ENCODE results near the gene SPANXN3.
"Not testable (repeated sequence)": the region's sequence is repeated elsewhere in the genome, so short reads cannot be mapped to it uniquely, and the experiment has no call there.

The SPANXN3 gene

GRCh38 chrX:143517375-143517774, at the start of gene SPANXN3:
Gene SPANXN3, minus strand, starts transcription at chrX:143517475. Its CDS starts 84 bp downstream, at chrX:143517391.
- DNase-seq (ENCODE audit: low read depth); H3K4me3 ChIP-seq (ENCODE audit: low read depth, low read length); in situ Hi-C loops (cut with HindIII; ENCODE audit: low sequenced_read_pairs): not testable (repeated sequence)

- no peak for DNase-seq (ENCODE audit: low read depth)
- no peak overlapping the region for H3K4me3 ChIP-seq (ENCODE audit: low read depth, low read length)
- in situ Hi-C loops (cut with HindIII; ENCODE audit: low sequenced_read_pairs): no loop called here
- TF ChIP-seq CTCF (IDR thresholded peaks at IDR 0.05; ENCODE audit: low read depth, low read length, missing control alignments): no peak
Observed at GRCh38 chrX:143536176-143536575, 18.9 kb upstream of the SPANXN3 start.

GRCh38 chrX:143502196-143502595, 15.1 kb downstream of the SPANXN3 start:
- DNase-seq (ENCODE audit: low read depth); in situ Hi-C loops (cut with HindIII; ENCODE audit: low sequenced_read_pairs); H3K4me3 ChIP-seq (ENCODE audit: low read depth, low read length): not testable (repeated sequence)

- H3K4me3 ChIP-seq (ENCODE audit: low read depth, low read length): no peak overlapping the region
- in situ Hi-C loops (cut with HindIII; ENCODE audit: low sequenced_read_pairs): no loop called here
- no peak for DNase-seq (ENCODE audit: low read depth)
- TF ChIP-seq CTCF (IDR thresholded peaks at IDR 0.05; ENCODE audit: low read depth, low read length, missing control alignments): no peak
Observed at GRCh38 chrX:143500751-143501150, 16.5 kb downstream of the SPANXN3 start.

GRCh38 chrX:143486105-143486504, 31.2 kb downstream of the SPANXN3 start:
- in situ Hi-C loops (cut with HindIII; ENCODE audit: low sequenced_read_pairs): no loop called here
- no peak overlapping the region for H3K4me3 ChIP-seq (ENCODE audit: low read depth, low read length)
- DNase-seq (ENCODE audit: low read depth): no peak
- no peak for TF ChIP-seq CTCF (IDR thresholded peaks at IDR 0.05; ENCODE audit: low read depth, low read length, missing control alignments)

GRCh38 chrX:143476751-143477150, 40.5 kb downstream of the SPANXN3 start:
- TF ChIP-seq CTCF (IDR thresholded peaks at IDR 0.05; ENCODE audit: low read depth, low read length, missing control alignments): no peak
- no peak for DNase-seq (ENCODE audit: low read depth)
- no peak overlapping the region for H3K4me3 ChIP-seq (ENCODE audit: low read depth, low read length)
- in situ Hi-C loops (cut with HindIII; ENCODE audit: low sequenced_read_pairs): no loop called here

- H3K4me3 ChIP-seq (ENCODE audit: low read depth, low read length): no peak overlapping the region
- in situ Hi-C loops (cut with HindIII; ENCODE audit: low sequenced_read_pairs): no loop called here
- TF ChIP-seq CTCF (IDR thresholded peaks at IDR 0.05; ENCODE audit: low read depth, low read length, missing control alignments): no peak
- DNase-seq (ENCODE audit: low read depth): no peak
Observed at GRCh38 chrX:143472347-143472938, 44.8 kb downstream of the SPANXN3 start.

GRCh38 chrX:143466130-143466529, 51.1 kb downstream of the SPANXN3 start:
- no peak overlapping the region for H3K4me3 ChIP-seq (ENCODE audit: low read depth, low read length)
- no peak for DNase-seq (ENCODE audit: low read depth)
- TF ChIP-seq CTCF (IDR thresholded peaks at IDR 0.05; ENCODE audit: low read depth, low read length, missing control alignments): no peak
- in situ Hi-C loops (cut with HindIII; ENCODE audit: low sequenced_read_pairs): no loop called here

All from astrocyte of the cerebellum (primary cell).